Ascending aorta (tissue), 2 donors: Measurements from ENCODE around the gene TCOF1. TPM values are rescaled to one million over a fixed set of nuclear protein-coding genes. Genes with fewer than 3 reads are reported as not detected.

Experiments
- DNase-seq, 2 donors: peaks; one replicate each; pipeline ENCODE4 v3.0.0-alpha.2; 2019; ENCODE audit warnings: low spot score in 2 of 2
- H3K27ac ChIP-seq, 2 donors: fragments of 200-600 bp; sonication (generic); one replicate each; pipeline ENCODE4 v1.5.1; 2016 to 2017; ENCODE audit warnings: mild to moderate bottlenecking in 1 of 2
- H3K27me3 ChIP-seq: fragments of 200-600 bp; sonication (generic); one replicate; pipeline ENCODE4 v1.5.1; 2017
- H3K36me3 ChIP-seq, 2 donors: fragments of 200-600 bp; sonication (generic); one replicate each; pipeline ENCODE4 v1.5.1; 2016
- H3K4me1 ChIP-seq, 2 donors: fragments of 200-600 bp; sonication (generic); one replicate each; pipeline ENCODE4 v1.5.1; 2016 to 2017; ENCODE audit warnings: mild to moderate bottlenecking in 1 of 2
- H3K4me3 ChIP-seq, 2 donors: fragments of 200-600 bp; sonication (generic); one replicate each; pipeline ENCODE4 v1.5.1; 2016 to 2017; ENCODE audit warnings: mild to moderate bottlenecking in 1 of 2
- H3K9me3 ChIP-seq, 2 donors: fragments of 200-600 bp; sonication (generic); one replicate each; pipeline ENCODE4 v1.5.1; 2016
- intact Hi-C: fragments of 100-400 bp; cut with DNase I; formaldehyde crosslinking; loops from one replicate; pipeline ENCODE4 v1.15.1; 2023
- total RNA-seq: library from RNA; depleted of rRNA; stranded (reverse); fragments of >200 nt; gene quantifications from one replicate; pipeline ENCODE4 v1.1.0, GENCODE V29; 2016
- TF ChIP-seq, protein P1 (sequence below), 3 experiments: fragments of 200-600 bp in 2 of 3; fragments of 450-650 bp in 1 of 3; sonication (generic) in 2 of 3; IDR thresholded peaks; one replicate each; pipeline ENCODE4 v1.5.1; 2016 to 2019; ENCODE audit warnings: antibody characterized with exemption in 3 of 3, mild to moderate bottlenecking in 1 of 3, moderate library complexity in 1 of 3

Gene TCOF1
- total RNA-seq, 1 donor from 2014 or later, result 31.4 TPM

- Histone ChIP-seq H3K36me3 (peaks cover 46 to 48% of the 10 kb centered on the region in 2 donors), H3K27me3 (no peaks in the 10 kb centered on the region), H3K9me3 (no peaks in the 10 kb centered on the region), H3K4me1 (peaks cover under 1% of the 10 kb centered on the region in 2 donors), H3K4me3 (no peak overlapping the region), H3K27ac (no peak overlapping the region)
- DNase-seq, result no peak
- intact Hi-C loops, result no loop called here
- TF ChIP-seq, protein P1, sequence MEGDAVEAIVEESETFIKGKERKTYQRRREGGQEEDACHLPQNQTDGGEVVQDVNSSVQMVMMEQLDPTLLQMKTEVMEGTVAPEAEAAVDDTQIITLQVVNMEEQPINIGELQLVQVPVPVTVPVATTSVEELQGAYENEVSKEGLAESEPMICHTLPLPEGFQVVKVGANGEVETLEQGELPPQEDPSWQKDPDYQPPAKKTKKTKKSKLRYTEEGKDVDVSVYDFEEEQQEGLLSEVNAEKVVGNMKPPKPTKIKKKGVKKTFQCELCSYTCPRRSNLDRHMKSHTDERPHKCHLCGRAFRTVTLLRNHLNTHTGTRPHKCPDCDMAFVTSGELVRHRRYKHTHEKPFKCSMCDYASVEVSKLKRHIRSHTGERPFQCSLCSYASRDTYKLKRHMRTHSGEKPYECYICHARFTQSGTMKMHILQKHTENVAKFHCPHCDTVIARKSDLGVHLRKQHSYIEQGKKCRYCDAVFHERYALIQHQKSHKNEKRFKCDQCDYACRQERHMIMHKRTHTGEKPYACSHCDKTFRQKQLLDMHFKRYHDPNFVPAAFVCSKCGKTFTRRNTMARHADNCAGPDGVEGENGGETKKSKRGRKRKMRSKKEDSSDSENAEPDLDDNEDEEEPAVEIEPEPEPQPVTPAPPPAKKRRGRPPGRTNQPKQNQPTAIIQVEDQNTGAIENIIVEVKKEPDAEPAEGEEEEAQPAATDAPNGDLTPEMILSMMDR (IDR thresholded peaks at IDR 0.05), result no peak
Observed at GRCh38 chr5:150442699-150443080, 85.2 kb downstream of the TCOF1 start.

DNA sequence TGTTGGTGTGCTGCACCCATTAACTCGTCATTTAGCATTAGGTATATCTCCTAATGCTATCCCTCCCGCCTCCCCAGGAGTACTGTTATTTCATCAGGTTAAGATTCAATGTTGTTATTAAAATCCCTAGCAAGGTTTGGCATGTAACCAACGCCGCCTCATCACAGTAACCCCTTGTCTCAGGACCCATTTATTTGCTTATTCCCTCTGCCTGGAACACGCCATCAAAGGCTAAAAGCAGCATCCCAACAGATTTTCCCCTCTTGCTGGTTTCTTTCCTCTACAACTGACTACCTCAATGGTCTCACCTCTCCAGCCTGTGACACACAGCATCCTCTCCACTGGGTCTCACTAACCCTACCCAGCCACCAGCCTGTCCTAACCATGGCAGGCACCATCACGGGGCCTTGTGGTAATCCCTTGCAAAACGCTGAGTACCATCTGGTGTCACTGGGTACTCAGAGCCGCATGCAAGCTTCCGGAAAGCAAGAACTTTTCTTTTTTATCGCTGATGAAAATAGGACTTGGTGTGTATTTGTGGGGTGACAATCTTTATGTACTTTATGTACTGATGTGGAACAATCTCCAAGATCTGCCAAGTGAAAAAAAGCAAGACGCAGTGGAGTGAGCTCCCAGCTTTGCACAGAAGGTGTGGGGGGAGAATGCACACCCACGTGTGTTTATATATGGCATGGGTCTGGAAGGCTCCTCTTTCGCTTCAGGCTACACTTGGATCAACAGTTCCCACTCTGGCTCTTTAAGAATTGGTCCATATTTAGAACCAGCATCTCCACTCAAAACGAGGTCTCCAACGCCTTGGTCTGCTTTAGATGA, 86.0 kb downstream of the TCOF1 start:
- H3K4me1 ChIP-seq, result peaks cover 4 to 8% of the 10 kb centered on the region in 2 donors

DNA sequence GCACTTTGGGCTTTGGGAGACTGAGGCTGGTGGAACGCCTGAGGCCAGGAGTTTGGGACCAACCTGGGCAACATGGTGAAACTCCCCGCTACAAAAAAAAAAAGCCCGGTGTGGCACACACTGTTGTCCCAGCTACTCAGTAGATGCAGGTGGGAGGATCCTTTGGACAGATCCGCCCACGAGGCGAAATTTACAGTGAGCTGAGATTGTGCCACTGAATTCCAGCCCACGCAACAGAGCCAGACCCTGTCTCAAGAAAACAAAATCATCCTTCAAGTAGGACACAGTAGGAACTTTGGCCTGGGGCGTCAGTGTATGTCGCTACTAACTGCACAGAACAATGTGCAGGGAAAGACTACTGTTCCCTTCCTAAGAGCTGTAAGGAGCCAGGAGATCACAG, 87.3 kb downstream of the TCOF1 start:
- Histone ChIP-seq H3K4me3 (no peak overlapping the region), H3K36me3 (peaks cover 46 to 49% of the 10 kb centered on the region in 2 donors), H3K9me3 (no peaks in the 10 kb centered on the region), H3K27ac (no peak overlapping the region), H3K4me1 (peaks cover 4 to 10% of the 10 kb centered on the region in 2 donors), H3K27me3 (no peaks in the 10 kb centered on the region)
- DNase-seq, result no peak
- intact Hi-C loops, result no loop called here
- TF ChIP-seq, protein P1 (IDR thresholded peaks at IDR 0.05), result no peak

More for the DNA sequence above, 86.0 kb downstream of the TCOF1 start:
- DNase-seq, result no peak
- no peak overlapping the region for H3K27ac ChIP-seq
- no peaks in the 10 kb centered on the region for H3K27me3 ChIP-seq
- intact Hi-C loops, result no loop called here
- no peaks in the 10 kb centered on the region for H3K9me3 ChIP-seq
- no peak overlapping the region for H3K4me3 ChIP-seq
- TF ChIP-seq, protein P1 (IDR thresholded peaks at IDR 0.05), result no peak
- H3K36me3 ChIP-seq, result peaks cover 46 to 49% of the 10 kb centered on the region in 2 donors

DNA sequence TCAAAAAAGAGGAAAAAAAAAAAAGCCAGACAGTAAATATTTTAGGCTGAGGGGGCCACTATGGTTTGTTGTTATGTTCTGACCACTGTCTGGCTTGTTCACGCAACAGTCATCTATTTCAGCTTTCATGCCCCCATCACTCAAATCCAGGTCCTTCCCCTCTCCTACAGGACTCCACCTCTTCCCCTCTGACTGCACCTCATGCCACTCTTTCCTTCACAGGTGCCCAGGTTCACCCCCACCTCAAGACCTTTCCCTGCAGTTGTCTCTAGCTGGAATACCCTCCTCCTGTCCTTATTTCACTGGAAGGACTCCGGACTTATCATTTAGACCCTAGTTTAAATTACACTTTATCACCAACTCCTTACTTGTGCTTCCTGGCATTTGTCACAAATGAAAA, 88.6 kb downstream of the TCOF1 start:
- H3K36me3 ChIP-seq, result peaks cover 46% of the 10 kb centered on the region in 2 donors

GRCh38 chr5:150446583-150446982, 89.1 kb downstream of the TCOF1 start:
- intact Hi-C loops, result no loop called here
- no peaks in the 10 kb centered on the region for H3K9me3 ChIP-seq
- DNase-seq, result no peak
- H3K4me1 ChIP-seq, result peaks cover 4 to 10% of the 10 kb centered on the region in 2 donors
- H3K27ac ChIP-seq, result no peak overlapping the region
- H3K27me3 ChIP-seq, result no peaks in the 10 kb centered on the region
- H3K4me3 ChIP-seq, result no peak overlapping the region
- TF ChIP-seq, protein P1 (IDR thresholded peaks at IDR 0.05), result no peak
- peaks cover 46% of the 10 kb centered on the region in 2 donors for H3K36me3 ChIP-seq

More for the DNA sequence above, 88.6 kb downstream of the TCOF1 start:
- TF ChIP-seq, protein P1 (IDR thresholded peaks at IDR 0.05), result no peak
- Histone ChIP-seq H3K27me3 (no peaks in the 10 kb centered on the region), H3K4me3 (no peak overlapping the region), H3K27ac (no peak overlapping the region), H3K9me3 (no peaks in the 10 kb centered on the region), H3K4me1 (peaks cover 4 to 10% of the 10 kb centered on the region in 2 donors)
- intact Hi-C loops, result no loop called here
- no peak for DNase-seq
